ENCODE results near the gene FAM117A.

Gene FAM117A

GRCh38 chr17:49789243-49789578 is 25.3 kb upstream of the FAM117A start (continued):
- no peak for TF ChIP-seq PRDM6 (tag by site-specific recombination; IDR thresholded peaks at IDR 0.05)

- ChIA-PET CTCF (interaction anchor here (0.6 to 1.5 kb wide), 5 partner anchors 9 to 299 kb away, joined by 3 to 5 read pairs (median 4); no protein-coding TSS in a partner anchor), POLR2A (interaction anchor here (0.6 to 5.8 kb wide), 17 partner anchors 10 to 900 kb away, joined by 3 to 68 read pairs (median 5); partner anchors contain the start of genes FAM117A and SLC35B1)
- Histone ChIP-seq H3K4me3 (ENCODE audit: low read depth, low read length) (peak within 1 kb of the TSS; percentile 93), H3K4me1 (ENCODE audit: control insufficient read depth, insufficient read depth, low read length) (peaks cover 6% of the 10 kb centered on the region; the same call in 1 of the 2 replicates), H3K36me3 (ENCODE audit: control insufficient read depth in 2 of 2, insufficient read depth in 1 of 2, low read length in 2 of 2) (peaks cover 31 to 39% of the 10 kb centered on the region in 2 experiments), H3K27ac (ENCODE audit: extremely low read depth, low read depth, low read length) (peak within 1 kb of the TSS; percentile 92), H3K9me3 (ENCODE audit: control insufficient read depth, insufficient read depth, low read depth, low read length) (no peaks in the 10 kb centered on the region)
- TF ChIP-seq ZBTB48 (tag by site-specific recombination; IDR thresholded peaks at IDR 0.05) (peak; percentile 96), ZNF266 (tag by site-specific recombination; IDR thresholded peaks at IDR 0.05; ENCODE audit: low read depth) (no peak), ZNF629 (tag by site-specific recombination; IDR thresholded peaks at IDR 0.05) (peak; percentile 99), ZNF776 (tag by site-specific recombination; IDR thresholded peaks at IDR 0.05; ENCODE audit: borderline replicate concordance) (no peak), BCL11A (tag by site-specific recombination; IDR thresholded peaks at IDR 0.05; ENCODE audit: low read depth) (no peak), KLF7 (tag by site-specific recombination; IDR thresholded peaks at IDR 0.05; ENCODE audit: borderline replicate concordance) (no peak), ZSCAN16 (tag by site-specific recombination; IDR thresholded peaks at IDR 0.05) (no peak), ZNF341 (tag by site-specific recombination; IDR thresholded peaks at IDR 0.05; ENCODE audit: low read depth) (peak; percentile 8; the same call in 1 of the 2 replicates), ZNF654 (tag by site-specific recombination; IDR thresholded peaks at IDR 0.05; ENCODE audit: low read depth) (no peak), KLF9 (tag by site-specific recombination; IDR thresholded peaks at IDR 0.05; ENCODE audit: low read depth) (no peak; the same call in 1 of the 2 replicates), HOXA7 (CRISPR knock-in tag; IDR thresholded peaks at IDR 0.05; ENCODE audit: borderline replicate concordance) (no peak), GFI1B (tag by site-specific recombination; IDR thresholded peaks at IDR 0.05) (no peak), ZNF596 (tag by site-specific recombination; IDR thresholded peaks at IDR 0.05) (no peak), ZNF501 (tag by site-specific recombination; IDR thresholded peaks at IDR 0.05) (peak; percentile 92; the same call in 1 of the 2 replicates), ZEB2 (tag by site-specific recombination; IDR thresholded peaks at IDR 0.05) (0 out of 2 replicates have a peak, but pooled peaks have one; percentile 49), ZNF423 (tag by site-specific recombination; IDR thresholded peaks at IDR 0.05) (no peak), ZNF645 (tag by site-specific recombination; IDR thresholded peaks at IDR 0.05) (no peak), ZNF132 (tag by site-specific recombination; IDR thresholded peaks at IDR 0.05; ENCODE audit: borderline replicate concordance) (no peak), TRIM28 (IDR thresholded peaks at IDR 0.05; ENCODE audit: borderline replicate concordance, low read length) (peak; percentile 73), GLIS1 (tag by site-specific recombination; IDR thresholded peaks at IDR 0.05) (peak; percentile 41; the same call in 1 of the 2 replicates), ZNF514 (tag by site-specific recombination; IDR thresholded peaks at IDR 0.05) (no peak), ZNF548 (tag by site-specific recombination; IDR thresholded peaks at IDR 0.05) (no peak), ZSCAN4 (tag by site-specific recombination; IDR thresholded peaks at IDR 0.05) (peak; percentile 46; the same call in 1 of the 2 replicates), BCL11B (tag by site-specific recombination; IDR thresholded peaks at IDR 0.05; ENCODE audit: low read depth) (no peak), HOXC10 (CRISPR knock-in tag; IDR thresholded peaks at IDR 0.05) (peak; percentile 80; the same call in 1 of the 2 replicates), ZNF785 (tag by site-specific recombination; IDR thresholded peaks at IDR 0.05) (0 out of 2 replicates have a peak, but pooled peaks have one; percentile 36), ZNF223 (tag by site-specific recombination; IDR thresholded peaks at IDR 0.05) (no peak), ZNF211 (tag by site-specific recombination; IDR thresholded peaks at IDR 0.05; ENCODE audit: low read depth) (no peak), ZNF747 (tag by site-specific recombination; IDR thresholded peaks at IDR 0.05) (no peak), ZFP3 (tag by site-specific recombination; IDR thresholded peaks at IDR 0.05; ENCODE audit: low read depth) (no peak)
Measured at GRCh38 chr17:49788478-49789242, 24.7 kb upstream of the FAM117A start, which contains the start of gene KAT7. Gene KAT7 (plus strand): TSS chr17:49788681. CDS start chr17:49788835, 154 bp downstream.
